ENCODE measurements around the gene FCRLA.

Gene FCRLA

DNA sequence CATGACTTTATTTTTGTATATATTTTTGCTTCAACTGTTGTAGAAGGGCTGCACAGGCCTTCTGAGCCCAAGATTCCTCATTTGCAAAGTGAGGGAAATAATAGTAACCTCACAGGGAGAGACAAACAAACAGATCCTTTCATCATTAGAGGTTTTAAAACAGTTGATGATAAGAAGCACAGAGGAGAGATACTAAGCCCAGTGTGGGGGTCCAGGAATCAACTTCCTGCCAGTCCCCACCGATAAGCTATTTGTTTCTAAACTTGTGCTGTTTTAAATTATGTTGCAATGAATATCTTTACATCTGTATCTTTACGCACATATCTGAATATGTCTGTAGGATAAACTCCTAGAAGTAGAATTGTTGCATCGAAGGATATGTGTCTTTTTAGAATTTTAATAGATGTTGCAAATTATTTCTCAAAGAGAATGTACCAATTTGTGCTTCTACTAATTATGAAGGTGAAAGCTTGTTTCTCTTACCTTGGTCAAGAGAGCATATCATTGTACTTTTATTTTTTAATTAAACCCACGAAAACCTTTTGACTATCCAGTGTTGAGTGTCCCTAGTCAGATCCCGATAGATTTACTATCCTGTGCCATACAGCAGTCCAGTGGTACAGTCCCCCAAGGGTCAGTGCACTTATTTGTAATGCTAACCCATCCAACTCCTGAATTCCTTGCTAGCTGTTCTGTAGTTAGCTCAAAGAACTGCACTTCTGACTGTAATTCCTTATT lies 25.1 kb downstream of the FCRLA start:
- no peak for DNase-seq (ENCODE audit: low spot score)

DNA sequence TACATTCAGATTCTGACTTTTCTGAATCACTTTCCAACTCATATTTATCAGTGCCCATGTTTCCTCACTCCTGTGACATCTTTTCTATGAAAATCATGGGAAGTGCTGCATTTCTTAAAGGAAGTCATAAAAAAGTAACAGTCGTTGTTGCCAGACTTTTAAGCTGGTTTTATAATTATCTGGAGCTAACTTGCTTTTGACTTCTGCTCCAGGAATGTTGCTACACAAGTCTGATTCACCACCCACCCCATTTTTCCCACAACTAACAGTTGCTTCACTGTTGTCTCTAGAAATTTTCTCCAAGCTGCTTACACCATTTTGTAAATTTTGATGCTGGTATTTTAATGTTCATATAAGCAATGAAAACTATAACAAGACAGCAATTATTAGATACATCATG lies 26.5 kb downstream of the FCRLA start:
- DNase-seq (ENCODE audit: low spot score) = peak; percentile 94

DNA sequence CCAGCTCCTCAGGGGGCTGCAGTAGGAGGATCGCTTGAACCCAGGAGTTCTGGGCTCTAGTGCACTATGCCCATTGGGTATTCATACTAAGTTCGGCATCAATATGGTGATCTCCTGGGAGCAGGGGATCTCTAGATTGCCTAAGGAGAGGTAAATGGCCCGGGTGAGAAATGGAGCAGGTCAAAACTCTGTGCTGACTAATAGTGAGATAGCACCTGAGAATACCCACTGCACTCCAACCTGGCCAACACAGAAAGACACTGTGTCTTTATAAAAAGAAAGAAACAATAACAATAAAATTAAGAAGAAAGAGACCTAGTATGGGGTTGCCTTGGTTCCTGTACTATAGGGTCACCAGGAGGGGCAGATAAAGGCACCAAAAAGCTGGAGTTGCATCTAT lies 28.8 kb downstream of the FCRLA start:
- no peak for DNase-seq (ENCODE audit: low spot score)

DNA sequence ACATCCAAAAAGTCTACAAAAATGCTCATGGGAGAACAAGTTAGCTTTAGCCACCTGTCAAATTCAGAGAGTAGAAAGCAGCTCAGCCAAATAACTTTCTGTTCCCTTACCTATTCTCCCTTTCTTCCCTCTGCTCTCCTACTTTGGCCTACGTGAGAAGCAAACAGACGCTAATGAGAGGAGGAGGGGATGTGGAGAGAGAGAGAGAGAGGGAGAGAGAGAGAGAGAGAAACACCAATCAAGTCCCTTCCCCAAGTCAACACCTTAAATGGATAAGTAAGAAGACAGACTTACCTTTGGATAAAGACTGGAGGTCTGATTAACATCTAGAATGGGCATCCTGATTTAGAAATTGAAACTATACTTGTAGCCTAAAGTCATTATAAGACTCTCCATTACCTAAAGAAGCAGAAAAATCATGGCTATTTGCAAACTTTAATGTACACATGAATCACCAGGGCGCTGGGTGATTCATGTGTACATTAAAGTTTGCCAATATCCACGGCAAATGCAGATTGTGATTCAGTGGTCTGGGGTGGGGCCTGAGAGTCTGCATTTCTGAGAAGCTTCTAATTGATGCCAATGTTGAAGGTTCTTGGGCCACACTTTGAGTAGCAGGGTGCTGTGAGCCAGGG lies 29.4 kb downstream of the FCRLA start:
- DNase-seq (ENCODE audit: low spot score) = no peak

DNA sequence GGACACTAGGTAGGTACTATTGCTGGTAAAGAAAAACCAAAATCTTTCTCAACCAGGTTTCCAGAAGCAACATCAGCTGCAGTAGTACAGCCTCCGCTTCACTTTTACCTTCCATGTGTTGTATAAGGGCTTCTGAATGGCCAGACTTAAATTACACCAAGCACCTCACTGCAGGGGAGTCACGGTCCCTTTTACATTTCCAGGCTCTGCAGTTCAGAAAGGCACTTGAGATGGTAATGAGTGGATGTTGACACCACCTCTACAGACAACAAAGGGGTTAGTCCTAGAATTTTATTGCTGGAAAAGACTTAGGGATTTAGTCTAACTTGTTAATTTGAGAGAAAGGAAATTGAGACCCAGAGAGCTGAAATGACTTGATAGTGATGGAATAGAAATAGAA lies 30.6 kb downstream of the FCRLA start:
- DNase-seq (ENCODE audit: low spot score) = no peak

DNA sequence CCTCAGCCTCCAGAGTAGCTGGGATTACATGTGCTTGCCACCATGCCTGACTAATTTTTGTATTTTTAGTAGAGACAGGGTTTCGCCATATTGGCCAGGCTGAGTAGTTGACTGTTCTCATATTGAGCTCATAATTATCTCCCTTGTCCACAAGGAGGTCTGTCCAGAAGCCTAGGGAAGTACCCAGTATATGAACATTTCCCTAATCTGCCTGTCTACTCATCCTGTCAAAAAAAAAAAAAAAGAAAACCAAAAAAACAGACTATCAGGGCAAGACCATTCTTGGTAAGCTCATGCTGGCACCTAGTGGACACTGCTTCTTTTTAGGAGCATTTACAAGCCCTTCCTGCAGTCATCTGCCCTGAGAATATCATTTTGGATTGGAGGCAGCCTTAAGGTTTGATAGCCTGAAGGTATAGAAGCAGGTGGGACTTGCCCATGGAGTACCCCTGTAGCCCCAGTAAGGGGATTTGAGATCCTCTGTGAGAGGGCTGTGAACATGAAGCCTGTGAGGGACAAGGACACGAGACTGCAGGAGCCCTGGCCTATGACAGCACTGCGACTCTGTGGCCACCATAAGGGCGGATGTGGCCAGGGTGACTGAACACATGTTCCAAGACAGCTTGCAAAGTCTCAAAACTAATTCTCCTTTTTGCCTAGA lies 31.7 kb downstream of the FCRLA start:
- DNase-seq (ENCODE audit: low spot score) = peak; percentile 64

DNA sequence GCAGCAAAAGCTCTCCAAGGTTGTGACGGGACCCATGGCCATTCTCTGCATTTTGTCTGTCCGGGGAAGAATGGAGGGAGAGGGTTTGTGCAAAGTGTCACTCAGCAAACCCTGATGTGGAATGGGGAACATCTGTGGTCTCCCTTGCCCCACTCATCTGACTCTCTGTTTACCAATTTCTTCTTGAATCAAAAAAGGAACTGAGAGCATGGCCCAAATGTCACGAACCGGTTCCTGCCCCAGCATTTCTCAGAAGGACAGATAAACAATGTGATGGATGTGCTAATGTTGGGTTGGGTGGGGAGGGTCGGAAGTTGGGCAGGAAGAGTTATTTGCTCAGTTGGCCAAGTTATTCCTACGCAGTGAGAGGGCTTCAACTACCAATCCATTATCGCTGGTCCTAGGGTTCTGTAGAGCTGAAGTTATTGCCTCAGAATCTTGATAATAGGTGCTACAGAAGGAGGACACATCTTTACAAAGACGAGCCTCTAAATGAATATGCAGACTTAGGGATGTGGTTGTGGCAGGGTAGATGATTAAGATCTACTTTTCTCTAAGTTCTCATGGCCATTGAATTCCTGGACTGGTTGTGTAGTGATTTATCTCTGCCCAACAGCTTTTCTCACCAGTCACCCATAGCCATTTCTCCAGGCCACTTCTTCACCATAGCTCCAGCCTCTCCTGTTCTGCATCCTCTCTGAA lies 33.0 kb downstream of the FCRLA start:
- no peak for DNase-seq (ENCODE audit: low spot score)

DNA sequence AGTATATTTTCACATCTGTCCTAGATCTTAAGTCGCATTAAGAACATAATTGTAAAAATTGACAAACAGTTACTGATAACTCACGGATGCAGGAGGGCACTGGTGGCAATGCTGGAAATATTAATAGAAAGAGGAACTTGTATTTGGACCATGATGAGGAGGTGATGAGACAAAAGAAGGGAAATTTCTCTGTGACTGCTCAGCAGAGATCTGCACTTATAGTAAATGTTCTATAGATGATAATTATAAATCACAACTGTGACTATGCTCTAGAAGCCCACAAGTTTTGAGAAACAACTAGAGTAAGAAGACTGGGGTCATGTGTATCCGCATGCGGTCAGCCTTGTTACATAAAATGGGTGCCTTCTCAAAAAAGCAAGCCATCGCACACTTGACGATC lies 33.9 kb downstream of the FCRLA start:
- no peak for DNase-seq (ENCODE audit: low spot score)

DNA sequence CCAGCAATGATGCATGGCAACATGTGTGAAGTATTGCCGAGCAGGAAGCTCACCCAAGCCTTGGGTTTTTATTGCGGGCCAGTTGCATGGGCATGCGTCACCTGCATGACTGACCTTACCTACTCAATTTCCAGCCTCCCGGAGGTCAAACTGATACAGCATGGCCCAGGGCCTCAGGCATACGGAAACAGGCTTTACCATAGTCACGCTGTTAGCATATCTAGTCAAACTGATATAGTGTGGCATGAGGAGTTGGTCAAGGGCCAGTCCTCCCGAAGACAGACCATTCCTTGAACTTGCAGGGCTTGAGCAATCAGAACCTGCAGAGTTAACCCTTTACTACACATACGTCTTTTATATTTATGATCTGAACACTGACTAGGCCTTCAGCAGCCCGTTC lies 36.2 kb downstream of the FCRLA start:
- no peak for DNase-seq (ENCODE audit: low spot score)

DNA sequence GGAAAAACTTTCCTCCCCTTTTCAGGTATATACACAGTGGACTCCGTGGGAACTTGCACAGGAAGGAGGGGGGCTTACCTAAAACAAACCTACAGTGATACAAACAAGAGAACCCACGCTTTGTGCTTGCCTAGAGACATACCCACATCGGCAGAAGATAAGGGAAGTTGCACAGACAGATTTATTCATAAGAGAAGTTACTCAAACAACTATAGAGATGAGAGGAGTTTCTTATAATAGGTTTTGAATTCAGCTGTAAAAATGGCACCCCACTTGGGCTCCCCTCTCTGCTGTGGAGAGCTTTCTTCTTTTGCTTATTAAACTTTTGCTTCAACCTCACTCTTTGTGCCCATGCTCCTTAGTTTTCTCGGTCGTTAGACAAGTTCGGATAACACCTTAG lies 40.8 kb downstream of the FCRLA start:
- DNase-seq (ENCODE audit: low spot score) = no peak

DNA sequence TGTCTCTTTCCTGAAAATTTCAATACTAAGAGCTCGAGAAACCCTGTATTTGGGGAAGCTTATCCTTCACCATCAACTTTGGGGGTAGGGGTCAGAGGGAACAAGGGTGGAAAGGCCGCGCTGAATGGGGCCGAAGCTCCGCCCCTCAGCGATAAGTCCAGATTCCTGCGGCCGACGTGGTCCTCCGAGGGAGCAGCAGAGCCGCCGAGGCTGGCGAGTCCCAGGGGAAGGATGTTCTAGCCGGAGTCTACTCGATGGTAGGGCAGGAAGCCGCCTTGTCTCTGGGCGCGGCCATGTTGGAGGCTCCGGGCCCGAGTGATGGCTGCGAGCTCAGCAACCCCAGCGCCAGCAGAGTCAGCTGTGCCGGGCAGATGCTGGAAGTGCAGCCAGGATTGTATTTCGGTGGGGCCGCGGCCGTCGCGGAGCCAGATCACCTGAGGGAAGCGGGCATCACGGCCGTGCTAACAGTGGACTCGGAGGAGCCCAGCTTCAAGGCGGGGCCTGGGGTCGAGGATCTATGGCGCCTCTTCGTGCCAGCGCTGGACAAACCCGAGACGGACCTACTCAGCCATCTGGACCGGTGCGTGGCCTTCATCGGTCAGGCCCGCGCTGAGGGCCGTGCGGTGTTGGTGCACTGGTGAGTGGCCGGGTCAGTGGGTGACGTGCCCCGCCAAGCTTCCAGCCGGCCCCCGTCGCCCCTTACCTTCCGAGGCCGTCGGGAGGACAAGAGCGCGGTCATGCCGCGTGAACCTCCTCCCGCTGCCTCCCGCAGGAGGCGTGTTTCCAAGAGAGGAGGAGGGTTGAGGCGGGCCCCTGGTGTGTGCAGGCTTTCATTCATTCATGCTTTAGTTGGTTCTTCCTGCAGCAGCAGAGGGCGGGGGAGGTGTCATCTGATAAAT lies 42.7 kb downstream of the FCRLA start, which contains the start of gene DUSP12:
Gene DUSP12 (plus strand): TSS at position 278 of the 899 bp plus-strand sequence. CDS start 16 bp downstream, at position 294.
- peak; percentile 95 for DNase-seq (ENCODE audit: low spot score)

DNA sequence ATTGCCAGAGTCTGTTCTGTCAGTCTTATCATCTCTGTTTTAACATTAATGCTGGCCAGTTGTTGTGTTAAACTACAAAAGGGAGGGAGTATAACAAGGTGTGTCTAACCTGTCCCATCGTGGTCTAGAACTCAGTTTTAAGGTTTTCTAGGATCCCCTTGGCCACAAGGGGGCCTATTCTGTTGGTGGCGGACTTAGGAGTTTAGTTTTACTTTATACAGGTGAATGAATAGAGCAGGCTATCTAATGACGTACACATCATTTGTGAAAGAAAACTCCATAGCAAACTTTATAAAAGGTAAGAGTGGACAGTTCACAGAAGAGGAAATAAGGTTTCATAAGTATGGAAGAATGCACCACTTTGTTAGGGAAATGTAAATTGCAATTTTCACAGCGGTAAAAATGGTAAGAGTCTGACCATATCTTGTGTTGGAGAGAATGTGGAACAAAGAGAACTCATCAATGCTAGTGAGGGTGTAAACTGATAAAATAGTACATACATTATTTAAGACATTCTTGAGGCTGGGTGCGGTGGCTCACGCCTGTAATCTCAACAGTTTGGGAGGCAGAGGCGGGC lies 56.6 kb downstream of the FCRLA start:
- DNase-seq (ENCODE audit: low spot score) = no peak

All from kidney capillary endothelial cell (primary cell).